Subcutaneous adipose tissue (tissue), 4 donors: Measurements from ENCODE around the gene DUSP22. TPM values are rescaled to one million over a fixed set of nuclear protein-coding genes. Genes with fewer than 3 reads are reported as not detected.

ENCODE experiments used
- CTCF ChIP-seq: fragments of 450-650 bp; IDR thresholded peaks from one replicate; pipeline ENCODE4 v1.5.1; 2016; ENCODE audit warnings: low read depth, mild to moderate bottlenecking, control low read depth, antibody characterized with exemption, moderate library complexity
- total RNA-seq, 4 donors: library from RNA; depleted of rRNA; stranded (reverse); fragments of >200 nt; gene quantifications; one replicate each; pipeline ENCODE4 v1.1.0, GENCODE V29; 2016

The DUSP22 gene
- total RNA-seq, 4 donors from 2014 or later = 54.0 to 88.9 (median 64.9) TPM

- no peak for TF ChIP-seq CTCF
Observed at GRCh38 chr6:255041-255750, 37.1 kb upstream of the DUSP22 start.

- no peak for TF ChIP-seq CTCF
Observed at GRCh38 chr6:255751-256083, 36.6 kb upstream of the DUSP22 start.

- no peak for TF ChIP-seq CTCF
Observed at GRCh38 chr6:256169-256568, 36.1 kb upstream of the DUSP22 start.

GRCh38 chr6:257031-257725 lies 35.1 kb upstream of the DUSP22 start:
- no peak for TF ChIP-seq CTCF

- no peak for TF ChIP-seq CTCF
Observed at GRCh38 chr6:257774-258173, 34.5 kb upstream of the DUSP22 start.

GRCh38 chr6:259316-259715 lies 33.0 kb upstream of the DUSP22 start:
- TF ChIP-seq CTCF = no peak

- TF ChIP-seq CTCF = no peak
Observed at GRCh38 chr6:259901-260508, 32.3 kb upstream of the DUSP22 start.
